WI38 (cell line): ENCODE data around the gene WDFY4.

ENCODE experiments used
- H3K4me3 ChIP-seq: 2 replicates; pipeline ENCODE4 v1.5.1; 2011; ENCODE audit warnings: low read depth, mild to moderate bottlenecking, control low read depth, low read length
- CTCF ChIP-seq: IDR thresholded peaks from 2 replicates; pipeline ENCODE4 v1.5.1; 2012; ENCODE audit warnings: low read depth, mild to moderate bottlenecking, control low read depth, low read length

The WDFY4 gene

GRCh38 chr10:48792687-48793096, 108.0 kb downstream of the WDFY4 start:
- no peak for TF ChIP-seq CTCF

GRCh38 chr10:48794074-48794473, 109.4 kb downstream of the WDFY4 start:
- TF ChIP-seq CTCF = no peak
- no peak overlapping the region for H3K4me3 ChIP-seq

More at GRCh38 chr10:48792687-48793096, 108.0 kb downstream of the WDFY4 start:
- no peak overlapping the region for H3K4me3 ChIP-seq

GRCh38 chr10:48796713-48797245, 112.1 kb downstream of the WDFY4 start:
- no peak for TF ChIP-seq CTCF
- no peak overlapping the region for H3K4me3 ChIP-seq

- TF ChIP-seq CTCF = no peak
- no peak overlapping the region for H3K4me3 ChIP-seq
Observed at GRCh38 chr10:48797830-48798229, 113.2 kb downstream of the WDFY4 start.

GRCh38 chr10:48798481-48799254, 114.0 kb downstream of the WDFY4 start:
- no peak overlapping the region for H3K4me3 ChIP-seq
- TF ChIP-seq CTCF = no peak

GRCh38 chr10:48799341-48800006, 114.8 kb downstream of the WDFY4 start:
- no peak overlapping the region for H3K4me3 ChIP-seq
- no peak for TF ChIP-seq CTCF
